Colonic mucosa (tissue), 4 donors: ENCODE results near the gene SLC35G6. TPM values are rescaled to one million over a fixed set of nuclear protein-coding genes. Genes with fewer than 3 reads are reported as not detected.

Experiments
- DNase-seq: peaks from one replicate; pipeline ENCODE4 v3.0.0-alpha.2; 2020
- H3K27ac ChIP-seq: fragments of 200-600 bp; one replicate; pipeline ENCODE4 v1.8.0; 2021
- H3K27me3 ChIP-seq: fragments of 200-600 bp; one replicate; pipeline ENCODE4 v1.8.0; 2021
- H3K36me3 ChIP-seq: fragments of 200-600 bp; one replicate; pipeline ENCODE4 v1.8.0; 2021
- H3K4me1 ChIP-seq: fragments of 200-600 bp; one replicate; pipeline ENCODE4 v1.8.0; 2021; ENCODE audit warnings: mild to moderate bottlenecking
- H3K4me3 ChIP-seq: fragments of 200-600 bp; one replicate; pipeline ENCODE4 v1.8.0; 2021
- H3K9ac ChIP-seq, 2 donors: one replicate each; pipeline ENCODE4 v1.7.0; 2013; ENCODE audit warnings: control low read depth in 2 of 2, low read depth in 2 of 2, low read length in 2 of 2
- H3K9me3 ChIP-seq: fragments of 200-600 bp; one replicate; pipeline ENCODE4 v1.8.0; 2021
- intact Hi-C: fragments of 100-400 bp; cut with DNase I; formaldehyde crosslinking; loops from one replicate; pipeline ENCODE4 v1.14.1; 2022
- total RNA-seq, 2 donors: library from RNA; stranded (reverse); fragmentation: NEBNext Ultra II Directional in 1 of 2; extraction: Animal tissue kit (Norgen Biotek cat#: 25700) in 1 of 2; gene quantifications; one replicate each; pipeline ENCODE4 v1.2.1, GENCODE V29; 2021
- TF ChIP-seq, protein P1 (sequence below): fragments of 200-600 bp; IDR thresholded peaks from one replicate; pipeline ENCODE4 v1.8.0; 2022; ENCODE audit warnings: antibody characterized with exemption, mild to moderate bottlenecking
- donor health status: healthy.
- donor health status: DM: no; HTN: no; CAD: no.
- donor health status: DM: no; HTN: no; CAD: no.

Gene SLC35G6
- total RNA-seq, 2 donors from 2014 or later = not detected

GRCh38 chr17:7441266-7441665 lies 40.0 kb upstream of the SLC35G6 start:
- Histone ChIP-seq H3K4me1 (peaks cover 18% of the 10 kb centered on the region), H3K36me3 (no peaks in the 10 kb centered on the region), H3K27me3 (peaks cover 38% of the 10 kb centered on the region), H3K4me3 (no peak overlapping the region), H3K9ac (no peak overlapping the region), H3K9me3 (no peaks in the 10 kb centered on the region), H3K27ac (no peak overlapping the region)
- DNase-seq = no peak
- TF ChIP-seq, protein P1, sequence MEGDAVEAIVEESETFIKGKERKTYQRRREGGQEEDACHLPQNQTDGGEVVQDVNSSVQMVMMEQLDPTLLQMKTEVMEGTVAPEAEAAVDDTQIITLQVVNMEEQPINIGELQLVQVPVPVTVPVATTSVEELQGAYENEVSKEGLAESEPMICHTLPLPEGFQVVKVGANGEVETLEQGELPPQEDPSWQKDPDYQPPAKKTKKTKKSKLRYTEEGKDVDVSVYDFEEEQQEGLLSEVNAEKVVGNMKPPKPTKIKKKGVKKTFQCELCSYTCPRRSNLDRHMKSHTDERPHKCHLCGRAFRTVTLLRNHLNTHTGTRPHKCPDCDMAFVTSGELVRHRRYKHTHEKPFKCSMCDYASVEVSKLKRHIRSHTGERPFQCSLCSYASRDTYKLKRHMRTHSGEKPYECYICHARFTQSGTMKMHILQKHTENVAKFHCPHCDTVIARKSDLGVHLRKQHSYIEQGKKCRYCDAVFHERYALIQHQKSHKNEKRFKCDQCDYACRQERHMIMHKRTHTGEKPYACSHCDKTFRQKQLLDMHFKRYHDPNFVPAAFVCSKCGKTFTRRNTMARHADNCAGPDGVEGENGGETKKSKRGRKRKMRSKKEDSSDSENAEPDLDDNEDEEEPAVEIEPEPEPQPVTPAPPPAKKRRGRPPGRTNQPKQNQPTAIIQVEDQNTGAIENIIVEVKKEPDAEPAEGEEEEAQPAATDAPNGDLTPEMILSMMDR = no peak
- intact Hi-C loops = no loop called here

DNA sequence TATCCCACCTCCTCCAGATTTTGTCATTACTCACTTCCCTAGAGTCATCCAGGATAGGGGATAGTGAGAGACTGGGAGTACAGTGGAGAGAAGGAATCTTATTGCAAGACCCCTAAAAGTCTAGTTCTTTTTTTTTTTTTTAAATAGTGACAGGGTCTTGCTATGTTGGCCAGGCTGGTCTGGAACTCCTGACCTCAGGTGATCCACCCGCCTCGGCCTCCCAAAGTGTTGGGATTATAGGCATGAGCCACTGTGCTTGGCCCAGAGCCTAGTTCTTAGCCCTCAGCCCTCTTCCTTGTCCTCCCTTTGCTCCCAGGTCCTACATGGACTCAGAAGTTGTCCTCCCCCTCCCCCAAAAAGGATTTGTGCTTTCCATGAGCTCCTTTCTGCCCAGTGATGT lies 39.1 kb upstream of the SLC35G6 start:
- no peak overlapping the region for H3K9ac ChIP-seq
- TF ChIP-seq, protein P1 = no peak
- no peak for DNase-seq
- intact Hi-C loops = no loop called here
- H3K27ac ChIP-seq = no peak overlapping the region
- H3K4me1 ChIP-seq = peaks cover 16% of the 10 kb centered on the region
- no peaks in the 10 kb centered on the region for H3K9me3 ChIP-seq
- H3K36me3 ChIP-seq = no peaks in the 10 kb centered on the region
- no peak overlapping the region for H3K4me3 ChIP-seq
- H3K27me3 ChIP-seq = peaks cover 38% of the 10 kb centered on the region

DNA sequence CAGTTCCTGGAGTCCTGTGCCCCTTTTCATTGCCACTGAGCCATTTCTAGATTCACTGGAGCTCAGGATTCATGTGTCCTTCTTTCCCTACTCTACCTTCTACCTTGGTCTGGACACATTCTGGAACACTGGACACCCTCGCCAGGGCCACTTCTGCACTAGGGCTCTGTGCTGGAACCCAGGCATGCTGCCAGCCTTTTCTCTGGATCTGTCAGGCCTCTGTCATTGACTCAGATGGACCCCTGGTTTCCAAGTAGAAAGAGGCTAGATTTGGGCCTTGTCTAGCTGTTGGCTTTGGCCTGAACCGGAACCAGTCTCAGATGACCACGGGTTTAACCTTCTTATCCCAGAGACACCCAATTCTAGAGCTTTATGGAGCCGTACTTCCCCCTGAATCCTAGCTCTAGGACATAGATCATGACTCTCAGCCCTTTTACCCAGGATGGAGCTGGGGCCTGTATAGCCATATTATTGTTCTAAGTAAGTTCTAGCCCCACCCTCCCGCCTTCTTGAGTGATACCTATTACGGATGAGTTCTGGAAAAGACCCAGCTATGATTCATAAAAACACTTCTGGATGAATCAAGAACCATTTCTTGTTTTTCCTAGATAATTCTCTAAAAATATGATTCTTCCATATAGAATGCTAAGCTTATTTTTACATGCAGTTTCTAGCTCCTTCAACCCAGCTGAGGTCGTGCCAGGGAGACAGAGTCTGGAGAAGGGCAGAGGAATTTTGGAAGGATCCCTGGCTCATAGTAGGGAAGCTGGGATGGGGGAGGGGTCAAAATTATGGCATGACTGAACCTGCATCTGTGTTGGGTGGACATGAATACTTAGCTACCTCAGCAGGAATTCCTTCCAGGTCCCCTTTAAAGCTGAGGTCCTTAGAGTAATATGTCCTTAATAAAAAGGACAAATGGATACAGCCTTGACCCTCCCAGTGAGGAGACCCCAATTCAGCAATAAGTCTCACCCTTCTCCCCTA lies 37.5 kb upstream of the SLC35G6 start:
- TF ChIP-seq, protein P1 = no peak
- Histone ChIP-seq H3K27me3 (peaks cover 28% of the 10 kb centered on the region), H3K27ac (no peak overlapping the region), H3K36me3 (no peaks in the 10 kb centered on the region), H3K4me1 (peaks cover 9% of the 10 kb centered on the region), H3K9me3 (no peaks in the 10 kb centered on the region), H3K9ac (no peak overlapping the region), H3K4me3 (no peak overlapping the region)
- intact Hi-C loops = no loop called here
- no peak for DNase-seq

DNA sequence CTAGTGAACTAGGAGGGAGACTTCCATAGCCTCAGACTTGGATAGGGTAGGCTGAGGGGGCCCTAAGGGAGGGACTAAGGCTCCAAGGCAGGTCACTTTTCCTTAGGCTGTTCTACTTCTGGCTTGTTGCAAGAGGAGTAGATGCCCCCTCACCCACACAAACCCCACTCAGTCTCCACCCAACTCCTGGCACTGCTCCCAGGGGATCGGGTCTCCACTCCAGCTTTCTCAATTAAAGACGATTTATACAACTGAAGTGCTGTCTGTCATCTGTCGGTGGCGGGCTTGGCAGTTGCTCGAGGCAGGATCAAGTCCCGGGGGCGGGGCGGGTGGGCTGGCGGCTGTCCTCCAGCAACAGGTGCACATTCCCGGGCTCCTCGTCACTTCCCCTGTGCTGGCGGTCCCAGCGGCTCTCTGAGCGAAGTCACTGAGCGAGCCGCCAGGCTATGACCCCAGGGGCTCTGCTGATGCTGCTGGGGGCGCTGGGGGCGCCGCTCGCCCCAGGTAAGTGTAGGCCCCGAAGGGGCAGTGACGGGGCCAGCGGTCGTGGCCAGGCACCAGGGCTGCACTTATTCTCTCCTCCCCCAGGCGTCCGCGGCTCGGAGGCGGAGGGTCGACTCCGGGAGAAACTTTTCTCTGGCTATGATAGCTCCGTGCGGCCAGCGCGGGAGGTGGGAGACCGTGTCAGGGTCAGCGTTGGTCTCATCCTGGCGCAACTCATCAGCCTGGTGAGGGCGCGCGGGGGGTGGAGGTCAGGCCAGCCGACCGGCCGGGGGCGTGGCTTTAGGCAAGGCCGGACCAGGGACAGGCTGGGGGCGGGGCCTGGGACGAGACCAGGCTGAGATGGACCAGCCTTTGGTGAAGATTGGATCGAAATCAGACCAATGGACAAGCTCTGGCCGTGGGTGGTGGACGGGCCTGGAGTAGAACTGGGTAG lies 36.3 kb upstream of the SLC35G6 start, which contains the start of gene CHRNB1:
Gene CHRNB1, plus strand, starts transcription at position 380 of the 937 bp plus-strand sequence. Its CDS starts 67 bp downstream, at position 447.
- H3K9ac ChIP-seq = peak within 1 kb of the TSS; percentile 40 to 53
- peak; percentile 87 for DNase-seq

DNA sequence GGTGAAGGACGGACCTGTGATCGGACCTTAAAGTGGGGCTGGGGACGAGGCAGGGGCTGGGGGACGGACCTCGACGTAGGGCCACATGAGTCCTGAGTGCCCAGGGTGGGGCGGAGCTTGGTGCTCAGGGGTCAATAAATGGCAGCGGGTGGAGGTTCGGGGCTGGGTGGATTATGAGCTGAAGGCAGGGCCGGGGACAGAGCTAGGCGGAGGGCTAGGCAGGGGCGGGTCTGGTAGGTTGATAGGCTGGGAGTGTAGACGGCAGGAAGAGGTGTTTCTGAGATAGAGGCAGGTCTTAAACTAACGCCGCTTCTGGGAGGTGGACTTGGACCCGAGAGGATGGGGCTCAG lies 35.7 kb upstream of the SLC35G6 start:
- H3K4me3 ChIP-seq = peak overlapping the region; percentile 39
- peaks cover 4% of the 10 kb centered on the region for H3K4me1 ChIP-seq
- peak overlapping the region in 1 of 2 donors; percentile 40 for H3K9ac ChIP-seq
- no peak overlapping the region for H3K27ac ChIP-seq
- no peaks in the 10 kb centered on the region for H3K9me3 ChIP-seq
- H3K27me3 ChIP-seq = peaks cover 10% of the 10 kb centered on the region
- H3K36me3 ChIP-seq = no peaks in the 10 kb centered on the region
- peak; percentile 88 for DNase-seq
- TF ChIP-seq, protein P1 = no peak
- intact Hi-C loops = no loop called here

More for the DNA sequence above, 36.3 kb upstream of the SLC35G6 start, which contains the start of gene CHRNB1:
- Histone ChIP-seq H3K36me3 (no peaks in the 10 kb centered on the region), H3K4me3 (peak within 1 kb of the TSS; percentile 39), H3K27me3 (peaks cover 17% of the 10 kb centered on the region), H3K27ac (no peak within 1 kb of the TSS), H3K4me1 (peaks cover 4% of the 10 kb centered on the region), H3K9me3 (no peaks in the 10 kb centered on the region)
- TF ChIP-seq, protein P1 = no peak
- intact Hi-C loops = no loop called here
